ENCODE measurements around the gene LRRC49. TPM values are rescaled to one million over a fixed set of nuclear protein-coding genes. Genes with fewer than 3 reads are reported as not detected.

Gene LRRC49
- total RNA-seq, 1 donor, result 14.2 TPM

- TF ChIP-seq, protein P1, sequence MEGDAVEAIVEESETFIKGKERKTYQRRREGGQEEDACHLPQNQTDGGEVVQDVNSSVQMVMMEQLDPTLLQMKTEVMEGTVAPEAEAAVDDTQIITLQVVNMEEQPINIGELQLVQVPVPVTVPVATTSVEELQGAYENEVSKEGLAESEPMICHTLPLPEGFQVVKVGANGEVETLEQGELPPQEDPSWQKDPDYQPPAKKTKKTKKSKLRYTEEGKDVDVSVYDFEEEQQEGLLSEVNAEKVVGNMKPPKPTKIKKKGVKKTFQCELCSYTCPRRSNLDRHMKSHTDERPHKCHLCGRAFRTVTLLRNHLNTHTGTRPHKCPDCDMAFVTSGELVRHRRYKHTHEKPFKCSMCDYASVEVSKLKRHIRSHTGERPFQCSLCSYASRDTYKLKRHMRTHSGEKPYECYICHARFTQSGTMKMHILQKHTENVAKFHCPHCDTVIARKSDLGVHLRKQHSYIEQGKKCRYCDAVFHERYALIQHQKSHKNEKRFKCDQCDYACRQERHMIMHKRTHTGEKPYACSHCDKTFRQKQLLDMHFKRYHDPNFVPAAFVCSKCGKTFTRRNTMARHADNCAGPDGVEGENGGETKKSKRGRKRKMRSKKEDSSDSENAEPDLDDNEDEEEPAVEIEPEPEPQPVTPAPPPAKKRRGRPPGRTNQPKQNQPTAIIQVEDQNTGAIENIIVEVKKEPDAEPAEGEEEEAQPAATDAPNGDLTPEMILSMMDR (IDR thresholded peaks at IDR 0.05; ENCODE audit: insufficient read depth, low read depth, low read length), result no peak
- H3K4me3 ChIP-seq (ENCODE audit: low read depth, low read length), result no peak overlapping the region
- no peak for DNase-seq (ENCODE audit: low read depth)
Observed at GRCh38 chr15:70910958-70911357, 18.3 kb downstream of the LRRC49 start.

DNA sequence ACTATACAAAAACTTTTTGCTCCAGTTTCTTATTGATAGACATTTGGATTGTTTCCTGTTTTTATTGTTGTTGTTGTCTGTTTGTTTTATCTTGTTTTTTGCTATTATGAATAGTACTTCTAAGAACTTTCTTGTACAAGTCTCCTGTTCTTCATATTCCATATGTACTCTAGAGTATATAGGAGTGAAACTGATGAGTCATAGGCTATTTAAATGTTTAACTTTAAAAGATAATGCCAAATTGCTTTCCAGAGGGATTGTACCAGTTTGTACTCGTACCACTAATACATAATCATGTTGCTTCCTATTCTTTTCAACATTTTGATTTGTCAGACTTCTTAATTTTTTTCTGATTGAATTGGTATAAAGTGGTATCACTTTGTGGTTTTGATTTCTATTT lies 19.6 kb downstream of the LRRC49 start:
- H3K4me3 ChIP-seq (ENCODE audit: low read depth, low read length), result no peak overlapping the region
- TF ChIP-seq, protein P1 (IDR thresholded peaks at IDR 0.05; ENCODE audit: insufficient read depth, low read depth, low read length), result no peak
- no peak for DNase-seq (ENCODE audit: low read depth)

DNA sequence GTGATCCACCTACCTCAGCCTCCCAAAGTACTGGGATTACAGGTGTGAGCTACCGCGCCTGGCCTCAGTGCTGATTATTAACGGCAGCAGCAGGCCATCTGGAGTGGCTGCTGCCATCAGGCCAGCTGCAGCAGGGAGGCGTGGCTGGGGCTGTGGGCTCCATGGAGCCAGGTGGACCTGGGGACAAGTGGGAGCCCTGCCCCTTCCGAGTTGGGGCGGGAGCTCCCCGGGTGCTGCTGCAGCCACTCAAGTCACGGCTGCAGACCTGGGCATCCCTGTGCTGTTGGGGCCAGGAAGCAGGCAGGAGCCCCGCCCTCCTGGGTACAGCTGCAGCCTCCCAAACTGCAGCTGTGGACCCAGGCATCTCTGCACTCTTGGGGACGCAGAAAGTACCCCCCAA lies 23.9 kb downstream of the LRRC49 start:
- H3K4me3 ChIP-seq (ENCODE audit: low read depth, low read length), result no peak overlapping the region
- no peak for DNase-seq (ENCODE audit: low read depth)
- TF ChIP-seq, protein P1 (IDR thresholded peaks at IDR 0.05; ENCODE audit: insufficient read depth, low read depth, low read length), result no peak

GRCh38 chr15:70917955-70918354 lies 25.3 kb downstream of the LRRC49 start:
- DNase-seq (ENCODE audit: low read depth), result no peak
- no peak overlapping the region for H3K4me3 ChIP-seq (ENCODE audit: low read depth, low read length)
- TF ChIP-seq, protein P1 (IDR thresholded peaks at IDR 0.05; ENCODE audit: insufficient read depth, low read depth, low read length), result no peak

GRCh38 chr15:70920981-70921696 lies 28.5 kb downstream of the LRRC49 start:
- no peak for DNase-seq (ENCODE audit: low read depth)
- TF ChIP-seq, protein P1 (IDR thresholded peaks at IDR 0.05; ENCODE audit: insufficient read depth, low read depth, low read length), result no peak
- no peak overlapping the region for H3K4me3 ChIP-seq (ENCODE audit: low read depth, low read length)

GRCh38 chr15:70922119-70922518 lies 29.5 kb downstream of the LRRC49 start:
- H3K4me3 ChIP-seq (ENCODE audit: low read depth, low read length), result no peak overlapping the region
- TF ChIP-seq, protein P1 (IDR thresholded peaks at IDR 0.05; ENCODE audit: insufficient read depth, low read depth, low read length), result no peak
- DNase-seq (ENCODE audit: low read depth), result no peak

All from fibroblast of villous mesenchyme (primary cell).